Breast epithelium (tissue), 3 donors: ENCODE measurements around the gene SCN2A.

Source experiments
- CTCF ChIP-seq, 3 donors: fragments of 450-650 bp; IDR thresholded peaks; one replicate each; pipeline ENCODE4 v1.5.1; 2016 to 2017; ENCODE audit warnings: antibody characterized with exemption in 3 of 3, mild to moderate bottlenecking in 3 of 3, moderate library complexity in 3 of 3
- POLR2A ChIP-seq: fragments of 450-650 bp; IDR thresholded peaks from one replicate; pipeline ENCODE4 v1.6.1; 2016; ENCODE audit warnings: antibody characterized with exemption, mild to moderate bottlenecking, moderate library complexity

GRCh38 chr2:165224941-165225340 lies 14.3 kb upstream of the SCN2A start:
- TF ChIP-seq CTCF (IDR thresholded peaks at IDR 0.05) (no peak), POLR2A (no peak)
